DND-41 (cell line): Measurements from ENCODE around the gene MAST4.

Experiments used
- ATAC-seq: fragments of 200-7000 bp; cut with Tn5 transposase; 3 replicates; pipeline ENCODE4 v1.9.1; 2021; ENCODE audit warnings: low read depth; ENCODE audit not compliant: insufficient read depth
- DNase-seq: peaks from one replicate; pipeline ENCODE4 v3.0.0-alpha.2; 2020
- H2AFZ ChIP-seq: 2 replicates; pipeline ENCODE4 v1.6.0; 2012; ENCODE audit warnings: low read depth, low read length
- H3K27ac ChIP-seq: 2 replicates; pipeline ENCODE4 v1.5.1; 2012; ENCODE audit warnings: low read length, inconsistent platforms
- H3K27me3 ChIP-seq: fragments of 200-600 bp; sonication (generic); 2 replicates; pipeline ENCODE4 v1.6.0; 2012; ENCODE audit warnings: low read length, mild to moderate bottlenecking, inconsistent platforms; ENCODE audit not compliant: insufficient read depth, poor library complexity
- H3K36me3 ChIP-seq: 2 replicates; pipeline ENCODE4 v1.5.1; 2012; ENCODE audit warnings: low read length, inconsistent platforms; ENCODE audit not compliant: insufficient read depth
- H3K4me1 ChIP-seq: 2 replicates; pipeline ENCODE4 v1.5.1; 2012; ENCODE audit warnings: mild to moderate bottlenecking, low read length; ENCODE audit not compliant: insufficient read depth
- H3K4me2 ChIP-seq: 2 replicates; pipeline ENCODE4 v1.6.0; 2012; ENCODE audit warnings: mild to moderate bottlenecking, moderate library complexity, low read length, inconsistent platforms; ENCODE audit not compliant: insufficient read depth
- H3K4me3 ChIP-seq, 2 experiments: fragments of 200-600 bp in 1 of 2; shearing (Covaris generic) in 1 of 2; 2 replicates each; pipeline ENCODE4 v1.5.1; 2012 to 2016; ENCODE audit warnings: inconsistent platforms in 2 of 2, low read length in 2 of 2, mild to moderate bottlenecking in 2 of 2, low read depth in 1 of 2, moderate library complexity in 1 of 2
- H3K79me2 ChIP-seq: 2 replicates; pipeline ENCODE4 v1.6.0; 2012; ENCODE audit warnings: low read length, inconsistent platforms; ENCODE audit not compliant: insufficient read depth
- H3K9ac ChIP-seq: 2 replicates; pipeline ENCODE4 v1.6.0; 2012; ENCODE audit warnings: low read depth, mild to moderate bottlenecking, inconsistent platforms, low read length, moderate library complexity
- H3K9me3 ChIP-seq: 2 replicates; pipeline ENCODE4 v1.5.1; 2012; ENCODE audit warnings: low read length, moderate library complexity, mild to moderate bottlenecking, inconsistent platforms; ENCODE audit not compliant: insufficient read depth, severe bottlenecking
- H4K20me1 ChIP-seq: 2 replicates; pipeline ENCODE4 v1.6.0; 2012; ENCODE audit warnings: low read length; ENCODE audit not compliant: insufficient read depth
- CTCF ChIP-seq: IDR thresholded peaks from 2 replicates; pipeline ENCODE4 v1.5.1; 2012; ENCODE audit warnings: borderline replicate concordance, low read length, moderate library complexity, mild to moderate bottlenecking; ENCODE audit not compliant: poor library complexity, severe bottlenecking; ENCODE audit errors: extremely low read depth
- EZH2 ChIP-seq: IDR thresholded peaks from 3 replicates; pipeline ENCODE4 v1.6.1; 2012; ENCODE audit warnings: borderline replicate concordance, low read depth, mild to moderate bottlenecking, moderate library complexity, low read length, inconsistent platforms; ENCODE audit not compliant: severe bottlenecking

Gene MAST4

GRCh38 chr5:67082941-67083340, 486.7 kb downstream of the MAST4 start:
- H4K20me1 ChIP-seq = no peaks in the 10 kb centered on the region
- H3K9me3 ChIP-seq = no peaks in the 10 kb centered on the region
- H2AFZ ChIP-seq = no peak overlapping the region
- H3K4me2 ChIP-seq = no peak overlapping the region
- no peaks in the 10 kb centered on the region for H3K36me3 ChIP-seq
- H3K4me1 ChIP-seq = no peaks in the 10 kb centered on the region
- H3K79me2 ChIP-seq = no peaks in the 10 kb centered on the region
- H3K4me3 ChIP-seq = no peak overlapping the region
- no peak for TF ChIP-seq EZH2
- no peak for TF ChIP-seq CTCF
- no peak for ATAC-seq
- DNase-seq = no peak
- H3K9ac ChIP-seq = no peak overlapping the region
- no peaks in the 10 kb centered on the region for H3K27me3 ChIP-seq
- H3K27ac ChIP-seq = no peak overlapping the region

- H4K20me1 ChIP-seq = no peaks in the 10 kb centered on the region
- no peak for DNase-seq
- no peak overlapping the region for H3K27ac ChIP-seq
- no peak overlapping the region for H3K4me2 ChIP-seq
- no peak for TF ChIP-seq CTCF
- TF ChIP-seq EZH2 = no peak
- no peak overlapping the region for H3K4me3 ChIP-seq
- no peak overlapping the region for H2AFZ ChIP-seq
- ATAC-seq = no peak
- H3K9me3 ChIP-seq = no peaks in the 10 kb centered on the region
- H3K79me2 ChIP-seq = no peaks in the 10 kb centered on the region
- no peaks in the 10 kb centered on the region for H3K4me1 ChIP-seq
- H3K27me3 ChIP-seq = no peaks in the 10 kb centered on the region
- H3K36me3 ChIP-seq = peaks cover 3% of the 10 kb centered on the region; the same call in 1 of the 2 replicates
- no peak overlapping the region for H3K9ac ChIP-seq
These were observed 489.4 kb downstream of the MAST4 start for GRCh38 chr5:67085616-67086015.

GRCh38 chr5:67089200-67089725, 493.1 kb downstream of the MAST4 start:
- TF ChIP-seq EZH2 (no peak), CTCF (no peak)
- H3K27ac ChIP-seq = no peak overlapping the region
- H4K20me1 ChIP-seq = no peaks in the 10 kb centered on the region
- ATAC-seq (no peak), DNase-seq (no peak)
- no peaks in the 10 kb centered on the region for H3K9me3 ChIP-seq
- H3K27me3 ChIP-seq = no peaks in the 10 kb centered on the region
- H3K36me3 ChIP-seq = peaks cover 5% of the 10 kb centered on the region; the same call in 1 of the 2 replicates
- no peak overlapping the region for H3K4me2 ChIP-seq
- no peak overlapping the region for H3K4me3 ChIP-seq
- H3K4me1 ChIP-seq = no peaks in the 10 kb centered on the region
- no peak overlapping the region for H3K9ac ChIP-seq
- no peak overlapping the region for H2AFZ ChIP-seq
- H3K79me2 ChIP-seq = no peaks in the 10 kb centered on the region

GRCh38 chr5:67090040-67090439, 493.8 kb downstream of the MAST4 start:
- Histone ChIP-seq H3K79me2 (no peaks in the 10 kb centered on the region), H3K4me2 (no peak overlapping the region), H3K27me3 (no peaks in the 10 kb centered on the region), H2AFZ (no peak overlapping the region), H3K4me1 (no peaks in the 10 kb centered on the region), H3K9me3 (no peaks in the 10 kb centered on the region), H3K9ac (no peak overlapping the region), H4K20me1 (no peaks in the 10 kb centered on the region), H3K27ac (no peak overlapping the region), H3K36me3 (peaks cover 5% of the 10 kb centered on the region; the same call in 1 of the 2 replicates), H3K4me3 (no peak overlapping the region)
- no peak for TF ChIP-seq CTCF
- TF ChIP-seq EZH2 = no peak
- no peak for DNase-seq
- ATAC-seq = no peak
